SK-N-SH (cell line): ENCODE measurements around the gene BMPR1A. TPM values are rescaled to one million over a fixed set of nuclear protein-coding genes. Genes with fewer than 3 reads are reported as not detected.

Experiments
- CTCF ChIA-PET: fragments of 300-600, 350-600 bp; formaldehyde crosslinking; extraction: SDS; loops from one replicate; lab custom pipeline; 2021; lab: Yijun Ruan, JAX
- POLR2A ChIA-PET: fragments of 350-600 bp; sonication (Branson Sonifier 250); formaldehyde crosslinking; extraction: SDS; loops from one replicate; lab custom pipeline; 2020; ENCODE audit warnings: antibody characterized with exemption, inconsistent platforms; lab: Yijun Ruan, JAX
- DNase-seq: peaks from one replicate; pipeline ENCODE4 v3.0.0; 2012
- H2AFZ ChIP-seq: fragments of 200-600 bp; sonication (generic); 2 replicates; pipeline ENCODE4 v1.8.1; 2016; ENCODE audit warnings: antibody characterized with exemption, mild to moderate bottlenecking, low read depth
- H3F3A ChIP-seq: fragments of 200-600 bp; sonication (generic); replicated peaks from 2 replicates; pipeline ENCODE3; 2016; ENCODE audit warnings: antibody characterized with exemption, mild to moderate bottlenecking; ENCODE audit not compliant: insufficient read depth
- H3K27ac ChIP-seq, 2 experiments: fragments of 200-500 bp in 1 of 2; fragments of 200-600 bp in 1 of 2; sonication (Bioruptor generic) in 1 of 2; sonication (generic), shearing (Covaris generic) in 1 of 2; 2 replicates each; pipeline versions ENCODE4 v1.5.1 to v1.6.1; 2014 to 2016; ENCODE audit warnings: low read depth in 2 of 2, inconsistent platforms in 1 of 2, low read length in 1 of 2, mild to moderate bottlenecking in 1 of 2, mixed read lengths in 1 of 2
- H3K27me3 ChIP-seq: fragments of 200-600 bp; sonication (generic), shearing (Covaris generic); 2 replicates; pipeline ENCODE4 v1.6.1; 2016; ENCODE audit warnings: mixed run types; ENCODE audit not compliant: insufficient read depth
- H3K36me3 ChIP-seq, 2 experiments: fragments of 200-500 bp in 1 of 2; fragments of 200-600 bp in 1 of 2; sonication (Bioruptor generic) in 1 of 2; sonication (generic) in 1 of 2; replicated peaks in 1 of 2; 2 replicates each; pipeline versions ENCODE3 to v1.5.1; 2014 to 2016; ENCODE audit warnings: low read length in 1 of 2, mild to moderate bottlenecking in 1 of 2; ENCODE audit not compliant: insufficient read depth in 2 of 2, control insufficient read depth in 1 of 2
- H3K4me1 ChIP-seq, 2 experiments: fragments of 200-500 bp in 1 of 2; fragments of 200-600 bp in 1 of 2; sonication (Bioruptor generic) in 1 of 2; sonication (generic), shearing (Covaris generic) in 1 of 2; 2 replicates each; pipeline versions ENCODE4 v1.5.1 to v1.6.1; 2014 to 2016; ENCODE audit warnings: low read depth in 1 of 2, low read length in 1 of 2, mixed run types in 1 of 2; ENCODE audit not compliant: insufficient read depth in 2 of 2, control insufficient read depth in 1 of 2
- H3K4me2 ChIP-seq: fragments of 200-600 bp; sonication (generic), shearing (Covaris generic); 2 replicates; pipeline ENCODE4 v1.6.1; 2017; ENCODE audit warnings: mixed run types
- H3K4me3 ChIP-seq, 2 experiments: fragments of 200-500 bp in 1 of 2; fragments of 200-600 bp in 1 of 2; sonication (Bioruptor generic) in 1 of 2; sonication (generic), shearing (Covaris generic) in 1 of 2; 2 replicates each; pipeline versions ENCODE4 v1.5.1 to v1.8.1; 2014 to 2016; ENCODE audit warnings: low read depth in 2 of 2, inconsistent platforms in 1 of 2, low read length in 1 of 2, mild to moderate bottlenecking in 1 of 2, mixed read lengths in 1 of 2, moderate library complexity in 1 of 2
- H3K79me2 ChIP-seq: fragments of 200-600 bp; sonication (generic); 2 replicates; pipeline ENCODE4 v1.8.1; 2017; ENCODE audit warnings: mild to moderate bottlenecking; ENCODE audit not compliant: insufficient read depth
- H3K9ac ChIP-seq: fragments of 200-600 bp; sonication (generic); 2 replicates; pipeline ENCODE4 v1.6.1; 2017; ENCODE audit warnings: mixed run types
- H3K9me2 ChIP-seq: fragments of 200-600 bp; sonication (generic); 2 replicates; pipeline ENCODE4 v1.6.1; 2017; ENCODE audit warnings: mixed run types
- H3K9me3 ChIP-seq: fragments of 200-600 bp; sonication (generic); 2 replicates; pipeline ENCODE4 v1.6.1; 2017; ENCODE audit warnings: mixed run types, mild to moderate bottlenecking, moderate library complexity
- H4K20me1 ChIP-seq: fragments of 200-600 bp; sonication (generic); 2 replicates; pipeline ENCODE4 v1.6.1; 2017; ENCODE audit warnings: mild to moderate bottlenecking, mixed run types; ENCODE audit not compliant: insufficient read depth
- CHD2 ChIP-seq: fragments of 150-350 bp; IDR thresholded peaks from 2 replicates; pipeline ENCODE4 v1.6.1; 2018; ENCODE audit warnings: low read length; ENCODE audit not compliant: partially characterized antibody
- CTCF ChIP-seq: fragments of 200-600 bp; sonication (generic); IDR thresholded peaks from 2 replicates; pipeline ENCODE4 v1.6.1; 2017; ENCODE audit warnings: antibody characterized with exemption, mild to moderate bottlenecking, moderate library complexity
- FOSL2 ChIP-seq: IDR thresholded peaks from 2 replicates; pipeline ENCODE4 v1.4.0; 2012; ENCODE audit warnings: low read depth, mild to moderate bottlenecking, moderate library complexity, borderline replicate concordance
- FOXJ3 ChIP-seq: sonication (generic); formaldehyde crosslinking; IDR thresholded peaks from 2 replicates; pipeline ENCODE4 v1.5.1; 2020; ENCODE audit warnings: mild to moderate bottlenecking, missing genetic modification reagents
- GABPA ChIP-seq: IDR thresholded peaks from 2 replicates; pipeline ENCODE4 v1.4.0; 2012; ENCODE audit warnings: low read depth, mild to moderate bottlenecking
- GATA2 ChIP-seq: sonication (generic); formaldehyde crosslinking; IDR thresholded peaks from 2 replicates; pipeline ENCODE4 v1.5.0; 2020; ENCODE audit warnings: mild to moderate bottlenecking, missing genetic modification reagents
- MEF2A ChIP-seq: IDR thresholded peaks from 2 replicates; pipeline ENCODE4 v1.4.0; 2012; ENCODE audit warnings: low read depth, borderline replicate concordance
- NFIC ChIP-seq: IDR thresholded peaks from 2 replicates; pipeline ENCODE4 v1.4.0; 2012; ENCODE audit warnings: borderline replicate concordance
- NRF1 ChIP-seq: IDR thresholded peaks from 2 replicates; pipeline ENCODE4 v1.6.1; 2012; ENCODE audit warnings: low read depth, mild to moderate bottlenecking, low read length
- PBX3 ChIP-seq: IDR thresholded peaks from 2 replicates; pipeline ENCODE4; 2012
- POLR2AphosphoS5 ChIP-seq: IDR thresholded peaks from 2 replicates; pipeline ENCODE4 v1.6.1; 2012; ENCODE audit warnings: low read depth, low read length
- TAF1 ChIP-seq: IDR thresholded peaks from 2 replicates; pipeline ENCODE4 v1.6.1; 2012; ENCODE audit warnings: low read depth, mild to moderate bottlenecking, low read length, moderate library complexity, borderline replicate concordance
- WGBS: methylation state at CpG from one replicate; pipeline ENCODE4 v1.1.6; 2017; ENCODE audit warnings: low lambda C conversion rate; 5-methylcytosine and 5-hydroxymethylcytosine counted together
- polyA plus RNA-seq, 3 experiments: library from polyadenylated mRNA; depleted of rRNA; stranded (reverse); fragments of >200 nt; gene quantifications; 2 replicates each; pipeline ENCODE4 v1.2.3, GENCODE V29; 2012

Gene BMPR1A
- polyA plus RNA-seq, 1 of the 3 experiments (the other 2 are of a cell fraction), result 12.7 TPM

GRCh38 chr10:86708783-86709380, 47.5 kb upstream of the BMPR1A start (continued):
- TF ChIP-seq PBX3 (no peak), NRF1 (no peak)

- no peak overlapping the region for H3K9ac ChIP-seq
- no peak overlapping the region for H3K4me3 ChIP-seq
- H3K4me2 ChIP-seq, result no peak overlapping the region
- no peaks in the 10 kb centered on the region for H4K20me1 ChIP-seq
- no peak overlapping the region for H2AFZ ChIP-seq
- DNase-seq, result no peak
- H3K79me2 ChIP-seq, result no peaks in the 10 kb centered on the region; the same call in 1 of the 2 replicates
- H3F3A ChIP-seq, result peaks cover 10% of the 10 kb centered on the region
- no peaks in the 10 kb centered on the region for H3K36me3 ChIP-seq
- ChIA-PET POLR2A (no interaction called here), CTCF (interaction anchor here (1.0 to 2.7 kb wide), 3 partner anchors 15 to 190 kb away, joined by 4 to 15 read pairs (median 11); no protein-coding TSS in a partner anchor)
- no peak overlapping the region for H3K27ac ChIP-seq
- H3K9me2 ChIP-seq, result no peaks in the 10 kb centered on the region
- no peaks in the 10 kb centered on the region for H3K9me3 ChIP-seq
- no peaks in the 10 kb centered on the region for H3K27me3 ChIP-seq
- 91% methylated on average over 16 of the region's 16 CpGs for WGBS
- peaks cover 10 to 11% of the 10 kb centered on the region in 2 experiments; a peak in 2 of 4 replicates for H3K4me1 ChIP-seq
- TF ChIP-seq CHD2 (no peak), PBX3 (no peak), POLR2AphosphoS5 (no peak), GATA2 (no peak), FOSL2 (no peak), CTCF (no peak), FOXJ3 (no peak), TAF1 (no peak), GABPA (no peak), NFIC (no peak), MEF2A (no peak)
Measured at GRCh38 chr10:86709396-86710185, 46.8 kb upstream of the BMPR1A start.
